CD4-positive, alpha-beta memory T cell (primary cell): ENCODE data around the gene PHAF1. TPM values are rescaled to one million over a fixed set of nuclear protein-coding genes. Genes with fewer than 3 reads are reported as not detected.

Source experiments
- CTCF ChIA-PET: fragments of 350-600 bp; sonication (Branson Sonifier 250); formaldehyde crosslinking; loops from one replicate; lab custom pipeline; 2021; ENCODE audit warnings: inconsistent platforms; ENCODE audit not compliant: partially characterized antibody; lab: Charles Lee
- POLR2A ChIA-PET: fragments of 350-600 bp; sonication (Branson Sonifier 250); formaldehyde crosslinking; loops from one replicate; lab custom pipeline; 2021; ENCODE audit not compliant: partially characterized antibody; lab: Charles Lee
- DNase-seq, 5 donors: peaks; one replicate each; pipeline versions ENCODE4 v3.0.0 to v3.0.0-alpha.2; 2020 to 2022; ENCODE audit warnings: mixed read lengths in 1 of 5
- H3K27ac ChIP-seq: one replicate; pipeline ENCODE4 v1.7.0; 2013; ENCODE audit warnings: low read depth, low read length
- H3K27me3 ChIP-seq: 2 replicates; pipeline ENCODE4 v1.7.0; 2013; ENCODE audit warnings: mild to moderate bottlenecking, low read length, moderate library complexity; ENCODE audit not compliant: insufficient read depth
- H3K36me3 ChIP-seq: 2 replicates; pipeline ENCODE4 v1.7.0; 2013; ENCODE audit warnings: mild to moderate bottlenecking, low read length, moderate library complexity; ENCODE audit not compliant: insufficient read depth
- H3K4me1 ChIP-seq: 2 replicates; pipeline ENCODE4 v1.7.0; 2013; ENCODE audit warnings: mild to moderate bottlenecking, low read length, moderate library complexity; ENCODE audit not compliant: insufficient read depth
- H3K4me3 ChIP-seq, 2 donors: one replicate each; pipeline ENCODE4 v1.7.0; 2013; ENCODE audit warnings: low read length in 2 of 2, mild to moderate bottlenecking in 1 of 2
- H3K9me3 ChIP-seq, 2 donors: one replicate each; pipeline ENCODE4 v1.7.0; 2013; ENCODE audit warnings: low read length in 2 of 2, control low read depth in 1 of 2; ENCODE audit not compliant: control insufficient read depth in 1 of 2
- H3K27ac Mint-ChIP-seq, 7 donors: one replicate each; pipeline ENCODE4 v1.8.0; 2020 to 2021; ENCODE audit warnings: mixed read lengths in 7 of 7, mild to moderate bottlenecking in 6 of 7, inconsistent platforms in 3 of 7, moderate library complexity in 3 of 7
- H3K27me3 Mint-ChIP-seq, 2 donors: one replicate each; pipeline ENCODE4 v1.8.0; 2020 to 2021; ENCODE audit warnings: mixed read lengths in 2 of 2
- H3K36me3 Mint-ChIP-seq, 2 donors: one replicate each; pipeline ENCODE4 v1.8.0; 2020 to 2021; ENCODE audit warnings: mixed read lengths in 2 of 2, inconsistent platforms in 1 of 2, mild to moderate bottlenecking in 1 of 2
- H3K4me1 Mint-ChIP-seq, 4 donors: one replicate each; pipeline ENCODE4 v1.8.0; 2020 to 2021; ENCODE audit warnings: mixed read lengths in 4 of 4, mild to moderate bottlenecking in 1 of 4
- H3K4me3 Mint-ChIP-seq, 8 donors: one replicate each; pipeline ENCODE4 v1.8.0; 2020 to 2021; ENCODE audit warnings: mixed read lengths in 8 of 8, mild to moderate bottlenecking in 7 of 8, moderate library complexity in 6 of 8, inconsistent platforms in 3 of 8
- H3K9me3 Mint-ChIP-seq, 8 donors: one replicate each; pipeline ENCODE4 v1.8.0; 2020 to 2021; ENCODE audit warnings: mixed read lengths in 8 of 8, mild to moderate bottlenecking in 5 of 8, inconsistent platforms in 3 of 8, moderate library complexity in 1 of 8
- intact Hi-C: fragments of 100-400 bp; cut with micrococcal nuclease; formaldehyde crosslinking; loops from one replicate; pipeline ENCODE4 v1.15.1; 2023
- polyA plus RNA-seq, 2 donors: library from polyadenylated mRNA; unstranded; fragments of 300-500 nt; fragmentation: Illumina TruSeq; gene quantifications; one replicate each; pipeline ENCODE4 v1.2.3, GENCODE V29; 2021
- total RNA-seq, 2 experiments: library from RNA; stranded (reverse); gene quantifications; one replicate each; pipeline ENCODE4 v1.2.3, GENCODE V29; 2021

The PHAF1 gene
- total and polyA plus RNA-seq, 4 experiments from 2014 or later = 7.5 to 22.7 (median 19.2) TPM

- DNase-seq = no peak
- intact Hi-C loops = loop anchor here (5.0 kb wide), 1 partner anchor 83 kb away; the partner anchor contains the start of genes FHOD1 and SLC9A5
- H3K4me1 ChIP-seq = peaks cover 58% of the 10 kb centered on the region
- Mint-ChIP-seq H3K4me1 (peaks cover 5 to 52% (median 23%) of the 10 kb centered on the region in 4 donors), H3K27me3 (peaks cover 17 to 23% of the 10 kb centered on the region in 2 donors), H3K36me3 (peaks cover 0 to 10% of the 10 kb centered on the region in 2 donors), H3K4me3 (peak within 1 kb of the TSS; percentile 64 to 81 (median 70)), H3K27ac (peak within 1 kb of the TSS in 3 of 7 donors; percentile 48 to 81 (median 53)), H3K9me3 (no peaks in the 10 kb centered on the region)
- H3K4me3 ChIP-seq = peak within 1 kb of the TSS in 1 of 2 donors; percentile 54
- ChIA-PET POLR2A (interaction anchor here (0.9 to 13.1 kb wide), 8 partner anchors 9 to 234 kb away, joined by 3 to 320 read pairs (median 4); partner anchors contain the start of genes B3GNT9, E2F4 and NOL3), CTCF (interaction anchor here (3.6 kb wide), 1 partner anchor 11 kb away, joined by 22 read pairs; no protein-coding TSS in a partner anchor)
- H3K27me3 ChIP-seq = peaks cover 31% of the 10 kb centered on the region
- H3K36me3 ChIP-seq = no peaks in the 10 kb centered on the region
- H3K27ac ChIP-seq = no peak within 1 kb of the TSS
- no peaks in the 10 kb centered on the region for H3K9me3 ChIP-seq
These were observed 54.9 kb downstream of the PHAF1 start, which contains the start of gene HSF4 for GRCh38 chr16:67164599-67165061. Gene HSF4 (plus strand): TSS chr16:67164745. CDS start chr16:67164812, 67 bp downstream.

GRCh38 chr16:67165121-67166078, 55.7 kb downstream of the PHAF1 start:
- ChIA-PET POLR2A (interaction anchor here (1.1 to 13.1 kb wide), 7 partner anchors 8 to 235 kb away, joined by 3 to 320 read pairs (median 3); partner anchors contain the start of genes B3GNT9 and NOL3), CTCF (interaction anchor here (2.6 to 3.6 kb wide), 2 partner anchors 10 to 12 kb away, joined by 10 to 22 read pairs; no protein-coding TSS in a partner anchor)
- Histone ChIP-seq H3K27me3 (peaks cover 35% of the 10 kb centered on the region), H3K4me3 (no peak overlapping the region), H3K27ac (no peak overlapping the region), H3K9me3 (no peaks in the 10 kb centered on the region), H3K4me1 (peaks cover 64% of the 10 kb centered on the region), H3K36me3 (no peaks in the 10 kb centered on the region)
- Mint-ChIP-seq H3K27me3 (peaks cover 17 to 27% of the 10 kb centered on the region in 2 donors), H3K36me3 (peaks cover 0 to 7% of the 10 kb centered on the region in 2 donors), H3K9me3 (no peaks in the 10 kb centered on the region), H3K4me1 (peaks cover 6 to 53% (median 28%) of the 10 kb centered on the region in 4 donors), H3K27ac (peak overlapping the region in 2 of 7 donors; percentile 53 to 81), H3K4me3 (peak overlapping the region; percentile 20 to 67 (median 36))
- no peak for DNase-seq
- intact Hi-C loops = no loop called here

DNA sequence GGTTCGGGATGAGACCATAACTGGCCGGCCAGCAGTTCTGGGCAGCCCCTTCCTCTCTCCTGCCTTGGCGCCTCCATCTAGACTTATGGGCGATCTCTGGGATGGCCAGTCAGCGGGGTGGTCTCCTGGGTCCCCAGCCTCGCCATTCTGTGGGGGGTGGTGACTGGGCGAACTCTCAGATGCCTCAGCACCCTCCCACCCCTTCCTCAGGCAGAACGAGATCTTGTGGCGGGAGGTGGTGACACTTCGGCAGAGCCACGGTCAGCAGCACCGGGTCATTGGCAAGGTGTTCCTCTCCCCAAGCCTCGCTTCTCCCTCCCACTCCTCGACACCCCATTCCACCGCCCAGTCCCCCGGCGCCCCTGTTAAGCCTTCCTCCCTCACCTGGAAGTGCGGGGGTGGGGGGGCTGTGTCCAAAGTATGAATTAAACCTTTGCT, 56.4 kb downstream of the PHAF1 start:
- no peak overlapping the region for H3K27ac ChIP-seq
- no peaks in the 10 kb centered on the region for H3K9me3 Mint-ChIP-seq
- peaks cover 7 to 51% (median 24%) of the 10 kb centered on the region in 4 donors for H3K4me1 Mint-ChIP-seq
- no peak overlapping the region for H3K4me3 Mint-ChIP-seq
- H3K27me3 Mint-ChIP-seq = peaks cover 15 to 29% of the 10 kb centered on the region in 2 donors
- H3K4me1 ChIP-seq = peaks cover 58% of the 10 kb centered on the region
- H3K9me3 ChIP-seq = no peaks in the 10 kb centered on the region
- ChIA-PET CTCF (interaction anchor here (2.6 kb wide), 1 partner anchor 11 kb away, joined by 10 read pairs; no protein-coding TSS in a partner anchor), POLR2A (interaction anchor here (1.1 to 13.9 kb wide), 6 partner anchors 3 to 148 kb away, joined by 3 to 320 read pairs (median 89); partner anchors contain the start of genes B3GNT9, FBXL8, HSF4 and NOL3)
- H3K36me3 Mint-ChIP-seq = no peaks in the 10 kb centered on the region
- DNase-seq = no peak
- no peak overlapping the region for H3K27ac Mint-ChIP-seq
- peaks cover 35% of the 10 kb centered on the region for H3K27me3 ChIP-seq
- intact Hi-C loops = no loop called here
- H3K36me3 ChIP-seq = no peaks in the 10 kb centered on the region
- no peak overlapping the region for H3K4me3 ChIP-seq

DNA sequence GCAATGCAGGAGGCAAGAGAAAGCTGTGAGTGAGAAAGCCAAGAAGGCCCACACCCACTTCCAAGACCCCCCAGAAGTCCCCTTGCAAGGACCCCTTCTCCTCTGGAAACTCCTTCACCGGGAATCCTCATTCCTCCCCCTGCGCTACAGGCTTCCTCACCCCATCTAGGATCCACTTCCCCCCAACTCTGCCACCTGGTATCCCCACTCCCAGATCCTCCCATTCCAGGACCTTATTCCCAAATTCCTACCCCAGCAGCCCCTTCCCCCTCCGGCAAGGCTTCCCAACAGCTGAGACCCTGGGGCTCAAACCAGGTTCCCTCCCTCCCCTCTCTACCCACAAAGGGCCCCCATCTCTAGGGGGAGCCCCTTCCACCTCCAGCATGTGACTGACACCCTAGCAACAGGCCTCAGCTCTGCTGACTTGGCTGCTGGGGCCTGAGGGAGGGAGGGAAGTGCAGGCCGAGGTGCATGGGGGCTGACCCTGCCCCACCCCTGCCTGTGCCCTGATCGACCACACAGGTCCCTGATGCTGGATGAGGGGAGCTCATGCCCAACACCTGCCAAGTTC, 56.9 kb downstream of the PHAF1 start:
- Mint-ChIP-seq H3K27ac (no peak overlapping the region), H3K36me3 (no peaks in the 10 kb centered on the region), H3K9me3 (no peaks in the 10 kb centered on the region), H3K27me3 (peaks cover 19 to 32% of the 10 kb centered on the region in 2 donors), H3K4me3 (peak overlapping the region in 1 of 8 donors; percentile 61), H3K4me1 (peaks cover 9 to 54% (median 23%) of the 10 kb centered on the region in 4 donors)
- Histone ChIP-seq H3K27ac (no peak overlapping the region), H3K9me3 (no peaks in the 10 kb centered on the region), H3K36me3 (no peaks in the 10 kb centered on the region), H3K27me3 (peaks cover 35% of the 10 kb centered on the region), H3K4me3 (no peak overlapping the region), H3K4me1 (peaks cover 52% of the 10 kb centered on the region)
- intact Hi-C loops = no loop called here
- POLR2A ChIA-PET = interaction anchor here (1.1 to 13.9 kb wide), 4 partner anchors 4 to 81 kb away, joined by 3 to 320 read pairs (median 247); partner anchors contain the start of genes B3GNT9, FBXL8, HSF4 and NOL3
- DNase-seq = no peak
- CTCF ChIA-PET = interaction anchor here (2.6 to 4.1 kb wide), 2 partner anchors 8 to 12 kb away, joined by 10 to 34 read pairs; partner anchors contain the start of genes FBXL8 and TRADD

GRCh38 chr16:67167588-67167987, 57.8 kb downstream of the PHAF1 start:
- CTCF ChIA-PET = interaction anchor here (2.6 to 4.1 kb wide), 2 partner anchors 8 to 12 kb away, joined by 10 to 34 read pairs; partner anchors contain the start of genes FBXL8 and TRADD
- peaks cover 32% of the 10 kb centered on the region for H3K27me3 ChIP-seq
- Mint-ChIP-seq H3K36me3 (no peaks in the 10 kb centered on the region), H3K27me3 (peaks cover 18 to 32% of the 10 kb centered on the region in 2 donors), H3K4me1 (peaks cover 7 to 48% (median 18%) of the 10 kb centered on the region in 4 donors), H3K9me3 (no peaks in the 10 kb centered on the region), H3K4me3 (no peak overlapping the region), H3K27ac (no peak overlapping the region)
- peaks cover 43% of the 10 kb centered on the region for H3K4me1 ChIP-seq
- POLR2A ChIA-PET = interaction anchor here (3.6 to 13.9 kb wide), 4 partner anchors 5 to 15 kb away, joined by 29 to 320 read pairs (median 247); partner anchors contain the start of genes B3GNT9, FBXL8, HSF4 and NOL3
- no peak overlapping the region for H3K27ac ChIP-seq
- intact Hi-C loops = no loop called here
- DNase-seq = no peak
- H3K4me3 ChIP-seq = no peak overlapping the region
- no peaks in the 10 kb centered on the region for H3K36me3 ChIP-seq
- H3K9me3 ChIP-seq = no peaks in the 10 kb centered on the region

DNA sequence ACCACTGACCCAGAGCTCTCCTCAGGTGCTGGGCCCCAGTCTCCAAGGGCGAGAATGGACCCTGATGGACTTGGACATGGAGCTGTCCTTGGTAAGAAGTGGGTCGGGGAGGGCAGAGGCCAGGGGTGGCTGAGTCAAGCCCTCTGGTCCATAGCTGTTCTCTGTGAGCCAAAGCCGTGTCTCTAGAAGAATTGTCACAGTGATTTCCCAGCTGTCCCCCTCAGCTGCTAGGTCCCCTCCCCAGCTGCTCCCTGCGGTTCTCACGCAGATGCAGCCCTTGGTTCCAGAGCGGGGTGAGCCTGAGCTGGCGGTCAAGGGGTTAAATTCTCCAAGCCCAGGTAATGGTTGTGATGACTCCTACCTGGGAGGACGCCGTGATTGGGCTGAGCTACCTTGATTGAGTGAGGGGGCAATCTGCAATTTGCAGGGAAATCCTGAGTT, 59.3 kb downstream of the PHAF1 start:
- no peak overlapping the region for H3K27ac ChIP-seq
- Mint-ChIP-seq H3K4me3 (no peak overlapping the region), H3K27me3 (peaks cover 18 to 37% of the 10 kb centered on the region in 2 donors), H3K9me3 (no peaks in the 10 kb centered on the region), H3K27ac (no peak overlapping the region), H3K36me3 (no peaks in the 10 kb centered on the region), H3K4me1 (peaks cover 17 to 59% (median 25%) of the 10 kb centered on the region in 4 donors)
- intact Hi-C loops = no loop called here
- H3K36me3 ChIP-seq = no peaks in the 10 kb centered on the region
- DNase-seq = no peak
- ChIA-PET CTCF (interaction anchor here (0.7 to 4.1 kb wide), 7 partner anchors 10 to 151 kb away, joined by 3 to 34 read pairs (median 4); partner anchors contain the start of genes FBXL8 and TRADD), POLR2A (interaction anchor here (0.8 to 13.9 kb wide), 5 partner anchors 4 to 18 kb away, joined by 3 to 320 read pairs (median 29); partner anchors contain the start of genes B3GNT9, FBXL8, HSF4 and NOL3)
- no peak overlapping the region for H3K4me3 ChIP-seq
- H3K9me3 ChIP-seq = no peaks in the 10 kb centered on the region
- peaks cover 32% of the 10 kb centered on the region for H3K27me3 ChIP-seq
- H3K4me1 ChIP-seq = peaks cover 40% of the 10 kb centered on the region
